ENCODE results near the gene ABCD1. TPM values are rescaled to one million over a fixed set of nuclear protein-coding genes. Genes with fewer than 3 reads are reported as not detected.

ABCD1 gene
- polyA plus RNA-seq, 1 donor: 13.4 TPM

Other genes starting within 250 kb of the ABCD1 start
- gene BGN, start 229.9 kb upstream of the ABCD1 start, polyA plus RNA-seq: 17.2 TPM
- gene ATP2B3, start 207.2 kb upstream of the ABCD1 start, polyA plus RNA-seq: 1.6 TPM
- gene CCNQ, start 125.7 kb upstream of the ABCD1 start, polyA plus RNA-seq: 15.9 TPM
- 0.78 TPM for gene DUSP9, start 77.7 kb upstream of the ABCD1 start, polyA plus RNA-seq
- 128 TPM for gene PNCK, start 51.0 kb upstream of the ABCD1 start, polyA plus RNA-seq
- gene SLC6A8, start 36.9 kb upstream of the ABCD1 start, polyA plus RNA-seq: 139 TPM
- gene BCAP31, start 469 bp upstream of the ABCD1 start, polyA plus RNA-seq: 198 TPM
- gene PLXNB3, start 39.4 kb downstream of the ABCD1 start, polyA plus RNA-seq: 5.0 TPM
- gene SRPK3, start 56.2 kb downstream of the ABCD1 start, polyA plus RNA-seq: 1.8 TPM
- 58.7 TPM for gene IDH3G, start 69.5 kb downstream of the ABCD1 start, polyA plus RNA-seq
- 240 TPM for gene SSR4, start 69.8 kb downstream of the ABCD1 start, polyA plus RNA-seq
- 10.5 TPM for gene PDZD4, start 105.7 kb downstream of the ABCD1 start, polyA plus RNA-seq
- 22.5 TPM for gene L1CAM, start 161.3 kb downstream of the ABCD1 start, polyA plus RNA-seq
- 0.28 TPM for gene AVPR2, start 179.8 kb downstream of the ABCD1 start, polyA plus RNA-seq
- gene ARHGAP4, start 201.4 kb downstream of the ABCD1 start, polyA plus RNA-seq: 33.2 TPM
- gene NAA10, start 210.2 kb downstream of the ABCD1 start, polyA plus RNA-seq: 73.6 TPM
- 85.8 TPM for gene RENBP, start 219.8 kb downstream of the ABCD1 start, polyA plus RNA-seq
- gene HCFC1, start 247.0 kb downstream of the ABCD1 start, polyA plus RNA-seq: 33.3 TPM
- 4.9 TPM for gene TMEM187, start 247.9 kb downstream of the ABCD1 start, polyA plus RNA-seq

Measured in large intestine (tissue), 1 donor.